NCI-H1105 (cell line): Measurements from ENCODE around the gene EPHB2.
"Not testable (repeated sequence)": the region's sequence is repeated elsewhere in the genome, so short reads cannot be mapped to it uniquely, and the experiment has no call there.

Source experiments
- DNase-seq: peaks from one replicate; lab custom pipeline; 2025; lab: John Stamatoyannopoulos, UW

The EPHB2 gene

GRCh38 chr1:22818061-22818770, 107.6 kb downstream of the EPHB2 start:
- DNase-seq, result no peak

- DNase-seq, result no peak
Observed at GRCh38 chr1:22819361-22819760, 108.7 kb downstream of the EPHB2 start.

GRCh38 chr1:22821027-22821426, 110.4 kb downstream of the EPHB2 start:
- no peak for DNase-seq

GRCh38 chr1:22822371-22822770, 111.7 kb downstream of the EPHB2 start:
- DNase-seq, result no peak

GRCh38 chr1:22824466-22824865, 113.8 kb downstream of the EPHB2 start:
- DNase-seq, result no peak

- no peak for DNase-seq
Observed at GRCh38 chr1:22824975-22825374, 114.3 kb downstream of the EPHB2 start.

GRCh38 chr1:22825486-22826189, 115.0 kb downstream of the EPHB2 start:
- no peak for DNase-seq

GRCh38 chr1:22826604-22827580, 116.3 kb downstream of the EPHB2 start:
- DNase-seq, result no peak

GRCh38 chr1:22827666-22828483, 117.2 kb downstream of the EPHB2 start:
- no peak for DNase-seq

- DNase-seq, result no peak
Observed at GRCh38 chr1:22828484-22829308, 118.1 kb downstream of the EPHB2 start.

- no peak for DNase-seq
Observed at GRCh38 chr1:22829309-22829989, 118.8 kb downstream of the EPHB2 start.

- DNase-seq, result no peak
Observed at GRCh38 chr1:22830041-22830566, 119.5 kb downstream of the EPHB2 start.

- no peak for DNase-seq
Observed at GRCh38 chr1:22830757-22831340, 120.2 kb downstream of the EPHB2 start.

- DNase-seq, result no peak
Observed at GRCh38 chr1:22831729-22832413, 121.2 kb downstream of the EPHB2 start.

- no peak for DNase-seq
Observed at GRCh38 chr1:22832414-22832786, 121.8 kb downstream of the EPHB2 start.

- DNase-seq, result no peak
Observed at GRCh38 chr1:22833699-22834098, 123.1 kb downstream of the EPHB2 start.

- DNase-seq, result not testable (repeated sequence)
Observed at GRCh38 chr1:22834420-22834819, 123.8 kb downstream of the EPHB2 start.

- DNase-seq, result no peak
Observed at GRCh38 chr1:22835636-22836319, 125.1 kb downstream of the EPHB2 start.
